Forelimb muscle (tissue), 1 donor: Measurements from ENCODE around the gene FIG4. TPM values are rescaled to one million over a fixed set of nuclear protein-coding genes. Genes with fewer than 3 reads are reported as not detected.
"Not testable (repeated sequence)": the region's sequence is repeated elsewhere in the genome, so short reads cannot be mapped to it uniquely, and the experiment has no call there.

Experiments used
- DNase-seq: peaks from one replicate; pipeline ENCODE4 v3.0.0-alpha.2; 2013; ENCODE audit warnings: low read depth
- polyA plus RNA-seq: library from polyadenylated mRNA; unstranded; fragments of 120-200 nt; gene quantifications from one replicate; pipeline ENCODE4 v1.2.1, GENCODE V29; 2013; ENCODE audit not compliant: insufficient read length

Gene FIG4
- polyA plus RNA-seq, 1 donor = 8.7 TPM

- DNase-seq = no peak
Measured at GRCh38 chr6:109853426-109853825, 162.3 kb downstream of the FIG4 start.

- DNase-seq = no peak
Measured at GRCh38 chr6:109853951-109854350, 162.9 kb downstream of the FIG4 start.

GRCh38 chr6:109854541-109855308 is 163.6 kb downstream of the FIG4 start:
- DNase-seq = no peak

GRCh38 chr6:109855476-109856040 is 164.5 kb downstream of the FIG4 start:
- DNase-seq = not testable (repeated sequence)

- DNase-seq = no peak
Measured at GRCh38 chr6:109861946-109862345, 170.8 kb downstream of the FIG4 start.

- no peak for DNase-seq
Measured at GRCh38 chr6:109864050-109864449, 173.0 kb downstream of the FIG4 start.

- DNase-seq = no peak
Measured at GRCh38 chr6:109865968-109866367, 174.9 kb downstream of the FIG4 start.

- peak; percentile 72 for DNase-seq
Measured at GRCh38 chr6:109867009-109867969, 176.2 kb downstream of the FIG4 start.

- DNase-seq = no peak
Measured at GRCh38 chr6:109867970-109868358, 176.9 kb downstream of the FIG4 start.

- DNase-seq = peak; percentile 61
Measured at GRCh38 chr6:109869398-109870088, 178.4 kb downstream of the FIG4 start.

GRCh38 chr6:109870089-109870410 is 179.0 kb downstream of the FIG4 start:
- DNase-seq = no peak

GRCh38 chr6:109872549-109872948 is 181.5 kb downstream of the FIG4 start:
- DNase-seq = no peak

- DNase-seq = no peak
Measured at GRCh38 chr6:109872968-109873545, 182.0 kb downstream of the FIG4 start.

GRCh38 chr6:109874086-109874485 is 183.0 kb downstream of the FIG4 start:
- no peak for DNase-seq

GRCh38 chr6:109874621-109875020 is 183.5 kb downstream of the FIG4 start:
- DNase-seq = no peak

Other genes starting within 250 kb of the FIG4 start
- 56.6 TPM for gene MICAL1, start 235.5 kb upstream of the FIG4 start, polyA plus RNA-seq
- 4.2 TPM for gene ZBTB24, start 208.1 kb upstream of the FIG4 start, polyA plus RNA-seq
- gene AK9, start 94 bp upstream of the FIG4 start, polyA plus RNA-seq = 6.5 TPM